K562 (cell line): ENCODE measurements around the gene E2F3. TPM values are rescaled to one million over a fixed set of nuclear protein-coding genes. Genes with fewer than 3 reads are reported as not detected.

Experiments used
- CLOCK ChIP-seq: fragments of 250-450 bp; sonication (Bioruptor Pico); IDR thresholded peaks from 2 replicates; pipeline ENCODE4 v1.4.0; 2020; ENCODE audit warnings: mild to moderate bottlenecking, moderate library complexity, borderline replicate concordance
- ESRRA ChIP-seq: fragments of 450-650 bp; IDR thresholded peaks from 2 replicates; pipeline ENCODE4 v1.6.1; 2014; ENCODE audit warnings: low read depth, mild to moderate bottlenecking, moderate library complexity, borderline replicate concordance
- FOXA1 ChIP-seq: fragments of 450-650 bp; IDR thresholded peaks from 2 replicates; pipeline ENCODE4 v1.6.1; 2016; ENCODE audit warnings: mild to moderate bottlenecking, borderline replicate concordance
- HLTF ChIP-seq: fragments of 450-650 bp; IDR thresholded peaks from 2 replicates; pipeline ENCODE4 v1.6.1; 2016
- KLF16 ChIP-seq: IDR thresholded peaks from 2 replicates; pipeline ENCODE4 v1.6.1; 2016; ENCODE audit warnings: antibody characterized with exemption
- NFRKB ChIP-seq: fragments of 450-650 bp; IDR thresholded peaks from 2 replicates; pipeline ENCODE4 v1.6.1; 2016; ENCODE audit warnings: low read depth
- RBM17 ChIP-seq: fragments of 200-400 bp; formaldehyde crosslinking; IDR thresholded peaks from 2 replicates; pipeline ENCODE4 v1.6.1; 2017; ENCODE audit warnings: low read depth, mild to moderate bottlenecking, low read length, borderline replicate concordance
- RREB1 ChIP-seq: fragments of 250-450 bp; sonication (Bioruptor Pico); IDR thresholded peaks from 2 replicates; pipeline ENCODE4 v1.4.0; 2020
- SMARCA4 ChIP-seq: fragments of 450-650 bp; IDR thresholded peaks from 2 replicates; pipeline ENCODE4 v1.6.1; 2016
- SMC3 ChIP-seq: conservative IDR thresholded peaks from 2 replicates; pipeline ENCODE4 v1.6.1; 2011; ENCODE audit warnings: low read depth, low read length, improper control_type of control experiment; ENCODE audit not compliant: insufficient read depth
- USF1 ChIP-seq: sonication (generic); formaldehyde crosslinking; IDR thresholded peaks from 2 replicates; pipeline ENCODE4 v1.9.0; 2022; ENCODE audit warnings: mild to moderate bottlenecking, missing genetic modification reagents
- polyA plus RNA-seq, 8 experiments: library from polyadenylated mRNA; depleted of rRNA in 4 of 8; stranded (reverse) in 5 of 8; unstranded in 3 of 8; fragments of >200 nt; fragmentation: Nextera tagmentation in 2 of 8; fragmentation: Illumina TruSeq in 1 of 8; extraction: Ambion mirVana in 2 of 8; extraction: Trizol in 1 of 8; gene quantifications; 2 replicates each; pipeline versions ENCODE4 v1.2.1 to v1.2.3, GENCODE V29; 2011 to 2014; ENCODE audit warnings: inconsistent platforms in 1 of 8, missing spikeins in 1 of 8
- total RNA-seq, 7 experiments: library from RNA; depleted of rRNA in 6 of 7; stranded (reverse); fragments of >200 nt in 6 of 7; fragmentation: Illumina TruSeq in 2 of 7; extraction: Trizol in 2 of 7; gene quantifications; 2 replicates each; pipeline versions ENCODE4 v1.2.1 to v1.2.3, GENCODE V29; 2011 to 2021; ENCODE audit warnings: low replicate concordance in 1 of 7
- TF ChIP-seq, protein P1 (sequence below): fragments of 450-650 bp; formaldehyde crosslinking; IDR thresholded peaks from 2 replicates; pipeline ENCODE4 v1.4.0; 2020; ENCODE audit warnings: mild to moderate bottlenecking, moderate library complexity

The E2F3 gene
- total and polyA plus RNA-seq, 9 of the 15 experiments (the other 6 are each of a cell fraction or from before 2014, with no cell fraction given): 11.1 to 44.7 (median 27.2) TPM

GRCh38 chr6:20400456-20401204 lies 1.0 kb upstream of the E2F3 start (continued):
- TF ChIP-seq, protein P1, sequence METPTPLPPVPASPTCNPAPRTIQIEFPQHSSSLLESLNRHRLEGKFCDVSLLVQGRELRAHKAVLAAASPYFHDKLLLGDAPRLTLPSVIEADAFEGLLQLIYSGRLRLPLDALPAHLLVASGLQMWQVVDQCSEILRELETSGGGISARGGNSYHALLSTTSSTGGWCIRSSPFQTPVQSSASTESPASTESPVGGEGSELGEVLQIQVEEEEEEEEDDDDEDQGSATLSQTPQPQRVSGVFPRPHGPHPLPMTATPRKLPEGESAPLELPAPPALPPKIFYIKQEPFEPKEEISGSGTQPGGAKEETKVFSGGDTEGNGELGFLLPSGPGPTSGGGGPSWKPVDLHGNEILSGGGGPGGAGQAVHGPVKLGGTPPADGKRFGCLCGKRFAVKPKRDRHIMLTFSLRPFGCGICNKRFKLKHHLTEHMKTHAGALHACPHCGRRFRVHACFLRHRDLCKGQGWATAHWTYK: no peak
- TF ChIP-seq RREB1 (CRISPR knock-in tag) (0 out of 2 replicates have a peak, but pooled peaks have one; percentile 42), ESRRA (no peak; the same call in 1 of the 2 replicates), RBM17 (no peak), SMARCA4 (peak; percentile 38; the same call in 1 of the 2 replicates), FOXA1 (no peak), HLTF (no peak), CLOCK (CRISPR knock-in tag) (no peak), SMC3 (0 out of 2 replicates have a peak, but pooled peaks have one; percentile 11), KLF16 (no peak), NFRKB (peak; percentile 66; the same call in 1 of the 2 replicates), USF1 (CRISPR knock-in tag) (no peak)
